Right lobe of liver (tissue), 6 donors: ENCODE measurements around the gene C18orf63. TPM values are rescaled to one million over a fixed set of nuclear protein-coding genes. Genes with fewer than 3 reads are reported as not detected.

ENCODE experiments used
- ATAC-seq, 4 donors: fragments of 200-7000 bp; cut with Tn5 transposase; one replicate each; pipeline ENCODE4 v1.9.1; 2020; ENCODE audit warnings: mild to moderate bottlenecking in 4 of 4, moderate library complexity in 4 of 4
- DNase-seq, 3 donors: peaks; one replicate each; pipeline ENCODE4 v3.0.0-alpha.2; 2020
- H3K27ac ChIP-seq, 3 donors: fragments of 200-600 bp; one replicate each; pipeline ENCODE4 v1.8.0; 2022
- H3K27me3 ChIP-seq, 2 donors: fragments of 200-600 bp; one replicate each; pipeline ENCODE4 v1.8.0; 2022
- H3K36me3 ChIP-seq, 4 donors: fragments of 200-600 bp; sonication (generic) in 1 of 4; one replicate each; pipeline versions ENCODE4 v1.5.1 to v1.8.0; 2017 to 2022; ENCODE audit warnings: control low read depth in 1 of 4
- H3K4me1 ChIP-seq, 4 donors: fragments of 200-600 bp; sonication (generic) in 1 of 4; one replicate each; pipeline versions ENCODE4 v1.5.1 to v1.8.0; 2017 to 2022; ENCODE audit warnings: control low read depth in 1 of 4
- H3K4me3 ChIP-seq, 3 donors: fragments of 200-600 bp; one replicate each; pipeline ENCODE4 v1.8.0; 2022
- H3K9me3 ChIP-seq, 4 donors: fragments of 200-600 bp; sonication (generic) in 1 of 4; one replicate each; pipeline versions ENCODE4 v1.5.1 to v1.8.0; 2017 to 2022; ENCODE audit warnings: control low read depth in 1 of 4
- CTCF ChIP-seq, 4 donors: fragments of 200-600 bp in 3 of 4; fragments of 450-650 bp in 1 of 4; IDR thresholded peaks; one replicate each; pipeline versions ENCODE4 v1.5.1 to v1.8.0; 2016 to 2022; ENCODE audit warnings: antibody characterized with exemption in 4 of 4, mild to moderate bottlenecking in 2 of 4
- POLR2A ChIP-seq: fragments of 450-650 bp; IDR thresholded peaks from one replicate; pipeline ENCODE4 v1.6.1; 2017; ENCODE audit warnings: antibody characterized with exemption, mild to moderate bottlenecking
- WGBS: methylation state at CpG from one replicate; pipeline ENCODE4 v1.1.6; 2018; ENCODE audit warnings: low coverage, low lambda C conversion rate; ENCODE audit not compliant: insufficient coverage; ENCODE audit errors: missing lambda C conversion rate; 5-methylcytosine and 5-hydroxymethylcytosine counted together
- intact Hi-C, 2 donors: fragments of 100-400 bp; cut with DNase I; formaldehyde crosslinking; loops; one replicate each; pipeline versions ENCODE4 v1.11.2 to v1.14.1; 2022
- total RNA-seq, 6 experiments: library from RNA; depleted of rRNA in 2 of 6; stranded (reverse); fragments of >200 nt in 2 of 6; fragmentation: NEBNext Ultra II Directional in 3 of 6; extraction: Animal tissue kit (Norgen Biotek cat#: 25700) in 3 of 6; gene quantifications; one replicate each; pipeline versions ENCODE4 v1.1.0 to v1.2.4, GENCODE V29; 2016 to 2023
- donor health status: DM: no; HTN: yes; CAD: no.
- donor health status: DM: no; HTN: no; CAD: no.
- donor health status: DM: no; HTN: no; CAD: no.
- donor health status: DM: no; HTN: yes; CAD: no.
- donor health status: DM: no; HTN: yes; CAD: no.

C18orf63 gene
- total RNA-seq, 6 experiments from 2014 or later: not detected

- H3K9me3 ChIP-seq: no peaks in the 10 kb centered on the region
- peak in 2 of 4 donors; percentile 0 to 19 for ATAC-seq
- TF ChIP-seq POLR2A (peak; percentile 48), CTCF (IDR thresholded peaks at IDR 0.05) (no peak)
- H3K4me1 ChIP-seq: peaks cover 0 to 30% (median 18%) of the 10 kb centered on the region in 4 donors
- H3K27ac ChIP-seq: peak overlapping the region; percentile 89 to 95 (median 95)
- H3K27me3 ChIP-seq: no peaks in the 10 kb centered on the region
- intact Hi-C loops: loop anchor here in 1 of 2 donors (10.0 kb wide), 1 partner anchor 74 kb away; no protein-coding TSS in a partner anchor
- H3K36me3 ChIP-seq: no peaks in the 10 kb centered on the region
- WGBS: 16% methylated on average over 9 of the region's 9 CpGs
- H3K4me3 ChIP-seq: peak overlapping the region; percentile 95 to 98 (median 95)
- DNase-seq: no peak
Observed at GRCh38 chr18:74288730-74289129, 26.9 kb upstream of the C18orf63 start.

GRCh38 chr18:74289137-74289536 is 26.5 kb upstream of the C18orf63 start:
- peaks cover 0 to 28% (median 16%) of the 10 kb centered on the region in 4 donors for H3K4me1 ChIP-seq
- DNase-seq (no peak), ATAC-seq (no peak)
- H3K36me3 ChIP-seq: no peaks in the 10 kb centered on the region
- intact Hi-C loops: loop anchor here in 1 of 2 donors (10.0 kb wide), 1 partner anchor 74 kb away; no protein-coding TSS in a partner anchor
- no peaks in the 10 kb centered on the region for H3K27me3 ChIP-seq
- H3K4me3 ChIP-seq: peak overlapping the region; percentile 95 to 98 (median 95)
- TF ChIP-seq POLR2A: no peak
- no peak for TF ChIP-seq CTCF (IDR thresholded peaks at IDR 0.05)
- peak overlapping the region; percentile 89 to 95 (median 95) for H3K27ac ChIP-seq
- H3K9me3 ChIP-seq: no peaks in the 10 kb centered on the region
- WGBS: 25% methylated on average over 3 of the region's 3 CpGs

GRCh38 chr18:74290021-74290420 is 25.6 kb upstream of the C18orf63 start:
- Histone ChIP-seq H3K27ac (peak overlapping the region; percentile 89 to 95 (median 95)), H3K36me3 (no peaks in the 10 kb centered on the region), H3K4me3 (peak overlapping the region; percentile 95 to 98 (median 95)), H3K4me1 (peaks cover 0 to 21% (median 9%) of the 10 kb centered on the region in 4 donors), H3K9me3 (no peaks in the 10 kb centered on the region), H3K27me3 (no peaks in the 10 kb centered on the region)
- no peak for TF ChIP-seq POLR2A
- no peak for TF ChIP-seq CTCF (IDR thresholded peaks at IDR 0.05)
- 24% methylated on average over 3 of the region's 7 CpGs for WGBS
- intact Hi-C loops: no loop called here
- peak in 3 of 4 donors; percentile 2 to 21 (median 4) for ATAC-seq
- no peak for DNase-seq

GRCh38 chr18:74290794-74291471 is 24.7 kb upstream of the C18orf63 start:
- intact Hi-C loops: no loop called here
- H3K4me3 ChIP-seq: peak overlapping the region; percentile 95 to 98 (median 95)
- no peaks in the 10 kb centered on the region for H3K27me3 ChIP-seq
- peak in 1 of 3 donors; percentile 56 for DNase-seq
- H3K36me3 ChIP-seq: no peaks in the 10 kb centered on the region
- WGBS: 9% methylated on average over 15 of the region's 57 CpGs
- no peak for TF ChIP-seq POLR2A
- TF ChIP-seq CTCF (IDR thresholded peaks at IDR 0.05): peak in 1 of 4 donors; percentile 27
- peak; percentile 1 to 26 (median 12) for ATAC-seq
- H3K4me1 ChIP-seq: peaks cover 0 to 12% (median 5%) of the 10 kb centered on the region in 4 donors
- H3K27ac ChIP-seq: peak overlapping the region; percentile 89 to 95 (median 95)
- no peaks in the 10 kb centered on the region for H3K9me3 ChIP-seq
